IMR-90 (cell line): Measurements from ENCODE around the gene TBC1D17. TPM values are rescaled to one million over a fixed set of nuclear protein-coding genes. Genes with fewer than 3 reads are reported as not detected.

ENCODE experiments used
- ATAC-seq: fragments of 200-7000 bp; cut with Tn5 transposase; 2 replicates; pipeline ENCODE4 v1.9.1; 2020; ENCODE audit warnings: low read depth, mild to moderate bottlenecking, moderate library complexity
- BruUV-seq: library from RNA; stranded (reverse); fragments of 400-500 nt; replicated peaks from 2 replicates; lab custom pipeline; 2021; lab: Mats Ljungman, UMichigan
- CTCF ChIA-PET: fragments of 300-600 bp; formaldehyde crosslinking; extraction: SDS; loops from one replicate; lab custom pipeline; 2021; ENCODE audit warnings: antibody characterized with exemption; lab: Yijun Ruan, JAX
- POLR2A ChIA-PET: fragments of 300-600 bp; sonication (Branson Sonifier 250); formaldehyde crosslinking; loops from one replicate; lab custom pipeline; 2022; ENCODE audit warnings: antibody characterized with exemption; ENCODE audit not compliant: unreplicated experiment; lab: Charles Lee
- DNase-seq: peaks from one replicate; pipeline ENCODE4 v3.0.0; 2013
- H2AFZ ChIP-seq: replicated peaks from 2 replicates; pipeline ENCODE3; 2013; ENCODE audit warnings: low read length, mild to moderate bottlenecking; ENCODE audit not compliant: poor library complexity
- H2AK5ac ChIP-seq: 2 replicates; pipeline ENCODE4 v1.6.1; 2013; ENCODE audit warnings: low read depth, low read length, inconsistent platforms
- H2AK9ac ChIP-seq: replicated peaks from 2 replicates; pipeline ENCODE3; 2013; ENCODE audit warnings: mild to moderate bottlenecking, low read depth, low read length, moderate library complexity; ENCODE audit not compliant: poor library complexity
- H2BK120ac ChIP-seq: 2 replicates; pipeline ENCODE4 v1.6.1; 2013; ENCODE audit warnings: low read depth, low read length, inconsistent platforms
- H2BK15ac ChIP-seq: 3 replicates; pipeline ENCODE4 v1.6.1; 2013; ENCODE audit warnings: low read depth, low read length, inconsistent platforms
- H2BK20ac ChIP-seq: 2 replicates; pipeline ENCODE4 v1.6.1; 2013; ENCODE audit warnings: low read depth, mild to moderate bottlenecking, inconsistent platforms, low read length, moderate library complexity
- H2BK5ac ChIP-seq: 2 replicates; pipeline ENCODE4 v1.6.1; 2013; ENCODE audit warnings: mild to moderate bottlenecking, low read depth, low read length, inconsistent platforms; ENCODE audit not compliant: poor library complexity, severe bottlenecking
- H3K14ac ChIP-seq: replicated peaks from 2 replicates; pipeline ENCODE4 v1.6.1; 2013; ENCODE audit warnings: low read depth, low read length, inconsistent platforms
- H3K18ac ChIP-seq: 2 replicates; pipeline ENCODE4 v1.6.1; 2013; ENCODE audit warnings: low read depth, low read length, control low read depth
- H3K23ac ChIP-seq: 2 replicates; pipeline ENCODE4 v1.6.1; 2013; ENCODE audit warnings: low read depth, low read length, inconsistent platforms
- H3K27ac ChIP-seq: 2 replicates; pipeline ENCODE4 v1.5.1; 2013; ENCODE audit warnings: mild to moderate bottlenecking, control low read depth, low read length; ENCODE audit not compliant: insufficient read depth
- H3K27me3 ChIP-seq: 2 replicates; pipeline ENCODE4 v1.6.1; 2013; ENCODE audit warnings: low read length; ENCODE audit not compliant: control insufficient read depth, insufficient read depth
- H3K36me3 ChIP-seq: 2 replicates; pipeline ENCODE4 v1.6.1; 2013; ENCODE audit warnings: low read length, mixed read lengths; ENCODE audit not compliant: control insufficient read depth, insufficient read depth
- H3K4ac ChIP-seq: 2 replicates; pipeline ENCODE4 v1.6.1; 2013; ENCODE audit warnings: low read depth, low read length, inconsistent platforms
- H3K4me1 ChIP-seq: 2 replicates; pipeline ENCODE4 v1.6.1; 2013; ENCODE audit warnings: low read length, mixed read lengths; ENCODE audit not compliant: control insufficient read depth, insufficient read depth
- H3K4me2 ChIP-seq: 2 replicates; pipeline ENCODE4 v1.6.1; 2013; ENCODE audit warnings: low read depth, mild to moderate bottlenecking, control low read depth, low read length, moderate library complexity
- H3K4me3 ChIP-seq: 2 replicates; pipeline ENCODE4 v1.5.1; 2013; ENCODE audit warnings: low read depth, mild to moderate bottlenecking, control low read depth, low read length, moderate library complexity; ENCODE audit not compliant: insufficient read depth
- H3K56ac ChIP-seq: 2 replicates; pipeline ENCODE4 v1.6.1; 2013; ENCODE audit warnings: low read length, inconsistent platforms; ENCODE audit not compliant: insufficient read depth; ENCODE audit errors: extremely low read depth
- H3K79me1 ChIP-seq, 2 experiments: 2 replicates each; pipeline ENCODE4 v1.6.1; 2013; ENCODE audit warnings: low read length in 2 of 2, inconsistent platforms in 1 of 2, low read depth in 1 of 2
- H3K9ac ChIP-seq: 2 replicates; pipeline ENCODE4 v1.6.1; 2013; ENCODE audit warnings: low read depth, low read length, control low read depth
- H3K9me1 ChIP-seq: 2 replicates; pipeline ENCODE4 v1.6.1; 2013; ENCODE audit warnings: low read length, inconsistent platforms; ENCODE audit not compliant: insufficient read depth
- H3K9me3 ChIP-seq: 2 replicates; pipeline ENCODE4 v1.6.1; 2013; ENCODE audit warnings: low read length; ENCODE audit not compliant: control insufficient read depth, insufficient read depth
- H4K20me1 ChIP-seq: 2 replicates; pipeline ENCODE4 v1.6.1; 2013; ENCODE audit warnings: low read length, inconsistent platforms; ENCODE audit not compliant: insufficient read depth
- H4K5ac ChIP-seq: 2 replicates; pipeline ENCODE4 v1.6.1; 2013; ENCODE audit warnings: mild to moderate bottlenecking, low read depth, low read length, control low read depth
- H4K8ac ChIP-seq, 2 experiments: 2 replicates each; pipeline ENCODE4 v1.6.1; 2013; ENCODE audit warnings: low read depth in 2 of 2, low read length in 2 of 2, control low read depth in 1 of 2, inconsistent platforms in 1 of 2
- H4K91ac ChIP-seq: 2 replicates; pipeline ENCODE4 v1.6.1; 2013; ENCODE audit warnings: low read depth, low read length, inconsistent platforms; ENCODE audit not compliant: insufficient read depth
- CEBPB ChIP-seq: IDR thresholded peaks from 2 replicates; pipeline ENCODE4 v1.6.1; 2012; ENCODE audit warnings: low read depth, low read length, improper control_type of control experiment
- CHD1 ChIP-seq: IDR thresholded peaks from 2 replicates; pipeline ENCODE4 v1.6.1; 2012; ENCODE audit warnings: low read depth, low read length, improper control_type of control experiment
- FOS ChIP-seq: fragments of 150-350 bp; IDR thresholded peaks from 2 replicates; pipeline ENCODE4 v1.6.1; 2016; ENCODE audit warnings: low read depth, low read length
- MAFK ChIP-seq: IDR thresholded peaks from 2 replicates; pipeline ENCODE4 v1.6.1; 2012; ENCODE audit warnings: low read depth, low read length, improper control_type of control experiment
- MXI1 ChIP-seq: IDR thresholded peaks from 2 replicates; pipeline ENCODE4 v1.6.1; 2012; ENCODE audit warnings: low read depth, mild to moderate bottlenecking, low read length, moderate library complexity, borderline replicate concordance
- POLR2A ChIP-seq: IDR thresholded peaks from 2 replicates; pipeline ENCODE4 v1.6.1; 2012; ENCODE audit warnings: mild to moderate bottlenecking, low read depth, low read length
- RAD21 ChIP-seq: IDR thresholded peaks from 2 replicates; pipeline ENCODE4 v1.6.1; 2012; ENCODE audit warnings: low read length, improper control_type of control experiment
- RFX5 ChIP-seq: IDR thresholded peaks from 2 replicates; pipeline ENCODE4 v1.8.0; 2012; ENCODE audit warnings: low read depth, mild to moderate bottlenecking, low read length, moderate library complexity
- SMC3 ChIP-seq: fragments of 150-350 bp; IDR thresholded peaks from 2 replicates; pipeline ENCODE4 v1.6.1; 2016; ENCODE audit warnings: low read depth, mild to moderate bottlenecking, antibody characterized with exemption, low read length, moderate library complexity
- WGBS, 2 experiments: methylation state at CpG; one replicate each; pipeline versions ENCODE4 v1.1.5 to v1.1.7; 2013; ENCODE audit warnings: missing lambda C conversion rate in 2 of 2; ENCODE audit not compliant: insufficient read length in 1 of 2; ENCODE audit errors: extremely low coverage in 2 of 2; 5-methylcytosine and 5-hydroxymethylcytosine counted together
- dilution Hi-C: fragments of 300-500 bp; cut with HindIII; formaldehyde crosslinking; loops from one replicate; pipeline ENCODE4 v1.14.3; 2018; ENCODE audit warnings: low sequenced_read_pairs; ENCODE audit not compliant: unreplicated experiment
- in situ Hi-C: fragments of 300-500 bp; cut with MboI; formaldehyde crosslinking; loops from 3 replicates; pipeline ENCODE4 v1.14.3; 2019; ENCODE audit warnings: low sequenced_read_pairs, inconsistent platforms, mixed read lengths
- intact Hi-C: fragments of 100-400 bp; cut with micrococcal nuclease; formaldehyde crosslinking; loops from 2 replicates; pipeline ENCODE4 v1.10.0; 2022
- polyA plus RNA-seq, 3 experiments: library from polyadenylated mRNA; depleted of rRNA; stranded (reverse); fragments of >200 nt; gene quantifications; 2 replicates each; pipeline ENCODE4 v1.2.3, GENCODE V29; 2012; ENCODE audit warnings: low replicate concordance in 1 of 3
- total RNA-seq: library from RNA; depleted of rRNA; stranded (reverse); fragments of >200 nt; gene quantifications from 2 replicates; pipeline ENCODE4 v1.2.3, GENCODE V29; 2012
- TF ChIP-seq, protein P1 (sequence below): fragments of 150-350 bp; IDR thresholded peaks from 2 replicates; pipeline ENCODE4 v1.6.1; 2016; ENCODE audit warnings: low read depth, mild to moderate bottlenecking, low read length, moderate library complexity, borderline replicate concordance
- TF ChIP-seq, protein P2 (sequence below): fragments of 150-350 bp; IDR thresholded peaks from 2 replicates; pipeline ENCODE4 v1.6.1; 2017; ENCODE audit warnings: mild to moderate bottlenecking, antibody characterized with exemption, low read length, low read depth

The TBC1D17 gene
- total and polyA plus RNA-seq, 2 of the 4 experiments (the other 2 are of a cell fraction), result 1.1 to 27.8 TPM

DNA sequence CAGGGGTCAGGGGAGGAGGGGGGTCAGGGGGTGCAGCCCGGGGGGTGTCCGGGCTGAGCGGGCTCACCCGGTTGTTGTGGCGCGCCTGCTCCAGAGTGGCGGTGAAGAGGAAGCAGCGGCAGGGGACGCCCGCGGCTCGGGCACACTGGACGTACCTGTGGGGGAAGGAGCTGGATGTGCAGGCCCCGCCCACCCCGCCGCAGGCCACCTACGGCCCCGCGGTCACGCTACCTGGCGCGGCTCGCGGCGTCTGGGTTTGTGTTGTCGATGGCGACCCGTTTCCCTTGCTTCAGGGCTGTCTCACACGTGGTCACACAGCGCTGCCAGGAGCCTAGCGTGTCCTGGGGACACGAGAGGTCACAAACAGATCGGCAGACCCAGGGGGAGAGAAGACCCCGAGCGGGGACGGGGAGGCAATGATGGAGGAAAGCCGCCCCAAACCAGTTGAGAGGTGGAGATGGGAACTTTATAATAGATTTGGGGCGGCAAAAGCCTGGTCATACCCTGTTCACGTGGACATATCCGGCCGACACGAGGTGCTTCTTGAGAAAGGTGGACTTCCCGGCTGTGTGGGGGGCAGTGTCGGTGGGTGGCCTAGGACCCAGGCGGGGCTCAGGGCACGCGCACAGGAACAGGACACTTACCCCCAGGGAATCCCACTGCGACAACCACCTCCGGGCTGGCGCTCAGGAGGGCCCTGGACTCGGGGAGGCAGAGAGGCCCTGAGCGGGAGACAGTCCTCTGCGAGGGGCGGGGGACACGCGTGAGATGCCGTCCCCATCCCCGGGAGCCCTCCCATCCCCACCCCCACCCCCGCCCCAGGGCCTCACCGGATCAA is 15.7 kb upstream of the TBC1D17 start:
- no peak overlapping the region for H3K56ac ChIP-seq
- H2AK5ac ChIP-seq, result no peak overlapping the region
- H4K91ac ChIP-seq, result no peak overlapping the region
- H2BK15ac ChIP-seq, result no peak overlapping the region
- no peak overlapping the region for H4K8ac ChIP-seq
- H3K14ac ChIP-seq, result no peak overlapping the region
- no peak overlapping the region for H3K4me2 ChIP-seq
- H4K20me1 ChIP-seq, result peaks cover 45% of the 10 kb centered on the region
- no TSS peak for BruUV-seq
- dilution Hi-C loops, result no loop called here
- no peak overlapping the region for H2BK20ac ChIP-seq
- CTCF ChIA-PET, result no interaction called here
- no peak for ATAC-seq
- WGBS, 2 experiments, result 88% methylated on average over 38 of the region's 60 CpGs; no CpG with 5 or more reads in 1 of the 2 experiments
- H2BK5ac ChIP-seq, result no peak overlapping the region
- no peak overlapping the region for H2BK120ac ChIP-seq
- DNase-seq, result no peak
- H4K5ac ChIP-seq, result no peak overlapping the region
- H3K79me1 ChIP-seq, result peaks cover 23 to 77% of the 10 kb centered on the region in 2 experiments
- no peak overlapping the region for H3K18ac ChIP-seq
- no peak overlapping the region for H2AFZ ChIP-seq
- H3K4me3 ChIP-seq, result no peak overlapping the region
- peaks cover 68% of the 10 kb centered on the region for H3K36me3 ChIP-seq
- no peak overlapping the region for H3K9ac ChIP-seq
- TF ChIP-seq RFX5, result no peak
- TF ChIP-seq SMC3, result no peak
- TF ChIP-seq MXI1, result no peak
- TF ChIP-seq MAFK, result no peak
- TF ChIP-seq CHD1, result no peak
- no peak for TF ChIP-seq CEBPB
- TF ChIP-seq RAD21, result no peak
- TF ChIP-seq, protein P1, sequence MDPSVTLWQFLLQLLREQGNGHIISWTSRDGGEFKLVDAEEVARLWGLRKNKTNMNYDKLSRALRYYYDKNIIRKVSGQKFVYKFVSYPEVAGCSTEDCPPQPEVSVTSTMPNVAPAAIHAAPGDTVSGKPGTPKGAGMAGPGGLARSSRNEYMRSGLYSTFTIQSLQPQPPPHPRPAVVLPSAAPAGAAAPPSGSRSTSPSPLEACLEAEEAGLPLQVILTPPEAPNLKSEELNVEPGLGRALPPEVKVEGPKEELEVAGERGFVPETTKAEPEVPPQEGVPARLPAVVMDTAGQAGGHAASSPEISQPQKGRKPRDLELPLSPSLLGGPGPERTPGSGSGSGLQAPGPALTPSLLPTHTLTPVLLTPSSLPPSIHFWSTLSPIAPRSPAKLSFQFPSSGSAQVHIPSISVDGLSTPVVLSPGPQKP, result no peak
- TF ChIP-seq FOS, result no peak
- TF ChIP-seq, protein P2, sequence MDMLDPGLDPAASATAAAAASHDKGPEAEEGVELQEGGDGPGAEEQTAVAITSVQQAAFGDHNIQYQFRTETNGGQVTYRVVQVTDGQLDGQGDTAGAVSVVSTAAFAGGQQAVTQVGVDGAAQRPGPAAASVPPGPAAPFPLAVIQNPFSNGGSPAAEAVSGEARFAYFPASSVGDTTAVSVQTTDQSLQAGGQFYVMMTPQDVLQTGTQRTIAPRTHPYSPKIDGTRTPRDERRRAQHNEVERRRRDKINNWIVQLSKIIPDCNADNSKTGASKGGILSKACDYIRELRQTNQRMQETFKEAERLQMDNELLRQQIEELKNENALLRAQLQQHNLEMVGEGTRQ, result no peak
- no peak for TF ChIP-seq POLR2A
- in situ Hi-C loops, result no loop called here
- peaks cover 7% of the 10 kb centered on the region for H3K9me1 ChIP-seq
- H3K27ac ChIP-seq, result no peak overlapping the region
- POLR2A ChIA-PET, result no interaction called here
- no peak overlapping the region for H3K4ac ChIP-seq
- H3K23ac ChIP-seq, result no peak overlapping the region
- H2AK9ac ChIP-seq, result peak overlapping the region; percentile 23
- H3K27me3 ChIP-seq, result no peaks in the 10 kb centered on the region
- no peaks in the 10 kb centered on the region for H3K9me3 ChIP-seq
- H3K4me1 ChIP-seq, result peaks cover 14% of the 10 kb centered on the region
- intact Hi-C loops, result no loop called here
